Hematopoietic multipotent progenitor cell treated with erythropoietin and hydrocortisone succinate and interleukin-3 and kit ligand, for 4 days (in vitro differentiated cells): ENCODE measurements around the gene AIFM3.
"Not testable (repeated sequence)": the region's sequence is repeated elsewhere in the genome, so short reads cannot be mapped to it uniquely, and the experiment has no call there.

Experiments
- DNase-seq: peaks from one replicate; pipeline ENCODE4 v3.0.0-alpha.2; 2015

Gene AIFM3

GRCh38 chr22:20959578-20960461, 7.2 kb upstream of the AIFM3 start:
- DNase-seq = no peak

GRCh38 chr22:20960609-20961008, 6.4 kb upstream of the AIFM3 start:
- no peak for DNase-seq

GRCh38 chr22:20962491-20962945, 4.5 kb upstream of the AIFM3 start:
- no peak for DNase-seq

- no peak for DNase-seq
Observed at GRCh38 chr22:20963201-20964052, 3.6 kb upstream of the AIFM3 start.

GRCh38 chr22:20964090-20964798, 2.8 kb upstream of the AIFM3 start:
- no peak for DNase-seq

GRCh38 chr22:20964799-20965103, 2.3 kb upstream of the AIFM3 start:
- no peak for DNase-seq

- no peak for DNase-seq
Observed at GRCh38 chr22:20965104-20965887, 1.8 kb upstream of the AIFM3 start.

- DNase-seq = no peak
Observed at GRCh38 chr22:20965888-20966855, 883 bp upstream of the AIFM3 start.

- DNase-seq = no peak
Observed at GRCh38 chr22:20967697-20968211, 699 bp downstream of the AIFM3 start.

- DNase-seq = peak; percentile 73
Observed at GRCh38 chr22:20968281-20968977, 1.4 kb downstream of the AIFM3 start.

GRCh38 chr22:20970939-20971657, 4.0 kb downstream of the AIFM3 start:
- DNase-seq = no peak

- DNase-seq = not testable (repeated sequence)
Observed at GRCh38 chr22:20972014-20972694, 5.1 kb downstream of the AIFM3 start.

GRCh38 chr22:20972933-20973577, 6.0 kb downstream of the AIFM3 start:
- no peak for DNase-seq

GRCh38 chr22:20973634-20974286, 6.7 kb downstream of the AIFM3 start:
- no peak for DNase-seq

GRCh38 chr22:20974336-20974955, 7.4 kb downstream of the AIFM3 start:
- DNase-seq = no peak

GRCh38 chr22:20975541-20976290, 8.7 kb downstream of the AIFM3 start:
- no peak for DNase-seq
